B cell (primary cell): ENCODE results near the gene PLXDC1.

Experiments used
- CTCF ChIP-seq: fragments of 200-600 bp; IDR thresholded peaks from one replicate; pipeline ENCODE4 v1.8.0; 2022; ENCODE audit warnings: antibody characterized with exemption, mild to moderate bottlenecking
- EZH2 ChIP-seq: IDR thresholded peaks from 2 replicates; pipeline ENCODE4 v1.6.1; 2012; ENCODE audit warnings: borderline replicate concordance, low read depth, mild to moderate bottlenecking, moderate library complexity, low read length; ENCODE audit not compliant: insufficient read depth, poor library complexity, severe bottlenecking

- TF ChIP-seq CTCF (no peak), EZH2 (no peak)
Measured at GRCh38 chr17:39105705-39106104, 45.7 kb downstream of the PLXDC1 start.
